GM18508 (cell line): ENCODE measurements around the gene FAM240B.

ENCODE experiments used
- ATAC-seq: cut with Tn5 transposase; IDR thresholded peaks from one replicate; pipeline ENCODE4 v1.9.1; 2021; ENCODE audit warnings: moderate number of reproducible peaks; ENCODE audit not compliant: insufficient read depth, unreplicated experiment

The FAM240B gene

DNA sequence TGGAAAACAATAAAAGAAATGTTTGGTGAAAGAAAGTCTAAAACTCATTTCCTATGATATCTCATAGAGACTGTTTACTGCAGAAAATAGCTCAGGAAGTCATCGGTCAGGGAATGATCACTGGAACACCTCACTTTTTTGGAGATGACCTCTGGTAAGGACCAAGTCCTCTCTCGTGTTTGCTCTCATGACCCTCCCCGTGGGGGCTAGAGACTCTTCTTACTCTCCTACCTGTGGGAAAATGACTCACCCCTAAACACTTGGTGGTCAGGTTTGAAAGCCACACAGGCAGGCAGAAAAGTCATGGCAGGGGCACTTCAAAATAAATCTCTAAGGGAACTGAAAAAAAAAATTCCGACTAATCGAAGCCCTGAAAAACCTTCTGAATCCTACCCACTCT, 48.2 kb downstream of the FAM240B start:
- ATAC-seq, result no peak

DNA sequence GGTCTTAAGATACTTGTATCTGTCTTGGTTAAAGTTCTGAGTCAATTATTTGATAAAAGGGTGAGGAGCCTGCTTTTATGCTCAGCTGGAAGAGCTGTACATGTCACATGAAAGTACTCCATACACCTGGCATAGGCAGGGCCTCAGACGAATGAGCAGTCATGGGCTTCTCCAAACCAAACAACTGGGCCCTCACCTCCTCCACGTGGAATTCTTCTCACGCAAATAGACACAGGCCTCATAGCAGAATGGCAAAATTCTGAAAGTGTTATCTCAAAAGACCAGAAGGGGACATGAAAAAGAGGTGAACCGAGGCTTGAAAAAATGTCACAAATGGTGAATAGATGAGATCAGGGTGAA, 48.6 kb downstream of the FAM240B start:
- ATAC-seq, result no peak

DNA sequence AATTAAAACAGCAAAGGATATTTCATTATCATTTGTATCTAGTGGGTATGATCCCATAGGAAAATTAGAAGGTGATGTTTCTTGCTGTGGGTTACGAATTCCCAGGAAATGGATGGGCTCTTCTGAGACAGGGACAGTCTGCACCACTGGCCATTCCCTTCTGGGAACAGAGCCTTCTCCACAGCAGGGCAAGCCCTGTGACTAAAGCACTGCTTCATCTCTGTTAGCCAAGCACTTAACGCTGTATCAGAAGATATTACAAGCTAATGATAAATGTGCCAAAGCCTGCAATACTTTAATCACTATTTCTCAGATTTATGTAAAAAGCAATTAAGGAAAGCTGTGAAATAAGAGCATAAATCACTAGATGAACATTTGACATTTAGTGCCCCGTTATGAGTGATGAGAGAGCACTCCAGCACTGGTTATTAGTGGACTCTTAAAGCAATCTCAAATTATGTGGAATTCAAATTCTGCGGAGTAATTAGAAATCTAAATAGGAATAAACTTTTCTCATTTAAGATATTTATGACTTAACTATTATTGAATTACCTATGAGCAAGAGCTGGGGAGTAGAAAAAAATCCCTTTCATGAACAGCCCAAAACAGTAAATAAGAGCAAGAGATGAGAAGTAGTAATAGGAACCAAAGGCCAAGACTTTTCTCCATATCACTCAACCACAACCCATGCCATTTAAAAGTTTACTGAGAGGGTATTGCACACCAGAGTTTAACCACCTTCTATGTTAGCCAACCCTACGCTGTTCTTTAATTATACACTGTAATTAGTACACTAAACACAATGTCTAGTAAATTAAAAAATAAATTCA, 49.2 kb downstream of the FAM240B start:
- ATAC-seq, result no peak

DNA sequence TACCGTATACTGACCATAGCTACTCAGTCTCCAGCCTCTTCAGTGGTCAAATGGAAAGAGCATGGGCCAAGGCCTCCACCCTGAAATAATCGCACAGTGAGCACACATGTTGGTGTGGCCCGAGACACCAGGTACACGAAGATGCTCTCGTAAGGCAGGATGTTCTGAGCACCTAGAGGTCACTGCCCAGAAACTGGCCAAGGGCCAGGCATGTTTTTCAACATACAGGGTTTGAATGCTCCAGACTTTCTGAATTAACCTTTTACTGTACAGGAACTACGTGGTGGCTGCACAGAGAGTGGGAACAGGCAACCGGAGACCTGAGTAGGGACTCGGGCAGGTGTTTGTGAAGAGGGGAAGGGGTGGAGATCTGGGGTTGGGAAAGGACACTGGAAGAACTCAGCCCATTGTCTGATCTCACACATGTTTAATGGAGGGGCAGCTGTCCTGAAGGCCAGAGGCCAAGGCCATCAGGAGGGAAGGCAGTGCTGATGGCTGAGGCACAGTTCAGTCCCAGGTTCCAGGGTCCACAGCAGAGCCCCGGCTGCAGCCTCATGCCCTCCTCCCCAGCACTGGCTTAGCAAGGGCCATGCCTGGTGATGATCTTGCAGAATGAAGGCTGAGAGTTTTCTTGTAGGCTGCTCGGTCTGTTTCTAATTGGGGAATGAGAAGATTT, 51.0 kb downstream of the FAM240B start:
- no peak for ATAC-seq

DNA sequence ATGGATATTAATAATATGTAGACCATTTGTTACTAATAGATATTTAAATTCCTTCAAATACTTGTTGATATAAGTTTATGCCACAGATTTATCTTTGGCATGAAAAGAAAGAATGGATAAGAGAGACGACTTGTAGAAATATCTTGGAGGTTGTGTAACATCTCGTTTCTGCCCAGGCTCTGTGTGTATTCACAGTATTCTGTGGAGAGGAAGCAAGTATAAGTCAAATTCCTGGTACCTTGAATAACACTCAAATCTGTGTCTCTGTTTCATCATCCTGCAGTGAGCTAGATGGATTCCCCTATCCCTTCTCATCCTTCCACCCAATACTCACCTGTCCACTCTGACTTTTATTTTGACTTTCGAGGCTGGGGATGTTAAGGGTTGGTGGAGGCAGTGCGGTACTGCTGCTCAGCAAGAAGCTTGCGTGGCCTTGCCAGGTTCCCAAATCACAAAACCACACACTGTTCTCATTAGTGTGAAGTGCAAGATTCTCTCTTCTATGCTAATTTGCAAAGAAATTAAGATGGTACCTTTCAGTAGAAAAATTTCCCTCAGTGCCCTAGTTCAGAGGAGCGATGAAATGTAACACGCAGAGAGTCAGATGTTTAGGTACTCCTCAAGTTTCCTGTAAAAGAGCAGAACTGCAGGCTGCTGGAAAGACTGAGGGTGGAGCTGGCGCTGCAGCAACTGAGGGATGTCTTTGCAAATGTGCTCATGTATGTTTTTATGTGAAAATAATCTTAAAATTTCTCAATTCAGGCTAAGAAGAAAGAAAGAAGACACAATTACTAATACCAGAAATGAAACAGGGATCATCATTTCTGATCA, 57.0 kb downstream of the FAM240B start:
- ATAC-seq, result no peak

DNA sequence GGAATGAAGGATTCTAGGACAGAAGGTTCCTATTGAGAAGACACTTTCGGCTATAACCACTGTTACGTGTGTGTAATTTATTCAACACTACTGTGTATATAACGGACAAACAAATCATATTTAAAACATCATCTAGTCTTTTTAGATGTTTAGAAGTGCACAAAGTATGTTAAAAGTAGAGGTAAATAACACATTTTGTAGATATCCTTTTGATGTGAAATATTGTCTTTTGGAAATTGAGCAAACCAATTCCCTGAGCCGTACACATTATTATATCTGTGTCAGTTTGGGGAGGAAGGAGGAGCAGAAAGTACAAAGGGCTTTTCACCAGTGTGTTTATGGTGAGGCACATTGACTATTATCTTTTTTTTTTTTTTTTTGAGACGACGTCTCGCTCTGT, 60.4 kb downstream of the FAM240B start:
- ATAC-seq, result no peak

DNA sequence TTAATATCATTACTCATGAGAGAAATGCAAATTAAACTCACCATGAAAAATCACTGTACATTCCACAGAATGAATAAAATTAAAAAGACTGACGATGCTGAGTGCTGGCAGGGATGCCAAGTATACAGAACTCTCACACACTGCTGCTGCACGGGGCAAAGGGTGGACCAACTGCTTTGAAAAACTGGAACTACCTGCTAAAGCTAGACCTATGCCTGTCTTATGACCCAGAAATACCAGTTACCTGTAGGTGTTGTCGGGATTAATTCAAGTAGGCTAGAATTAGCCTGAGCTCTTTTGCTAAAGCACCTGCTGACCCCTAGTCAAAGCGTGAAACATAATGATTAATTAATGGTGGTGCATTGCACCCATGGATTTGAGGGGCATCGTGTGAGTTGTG, 63.0 kb downstream of the FAM240B start:
- ATAC-seq, result no peak

DNA sequence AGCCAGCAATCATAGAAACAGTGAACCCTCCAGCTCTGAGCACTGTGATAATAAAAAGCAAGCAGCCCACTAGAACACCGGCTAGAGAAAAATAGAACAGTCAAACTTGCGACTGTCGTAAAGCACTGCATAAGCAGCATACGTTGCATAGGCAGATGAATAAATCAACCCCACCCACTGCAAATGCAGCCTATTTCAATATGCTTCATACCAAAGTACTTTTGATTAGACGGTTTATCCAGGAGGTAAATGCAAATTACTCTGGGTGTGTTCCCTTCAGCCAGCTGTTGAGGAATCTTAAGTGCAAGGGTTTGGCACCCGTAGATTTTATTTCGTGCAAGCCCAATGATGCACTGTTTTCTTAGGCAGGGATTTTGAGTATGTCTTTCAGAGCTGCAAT, 67.4 kb downstream of the FAM240B start:
- no peak for ATAC-seq

DNA sequence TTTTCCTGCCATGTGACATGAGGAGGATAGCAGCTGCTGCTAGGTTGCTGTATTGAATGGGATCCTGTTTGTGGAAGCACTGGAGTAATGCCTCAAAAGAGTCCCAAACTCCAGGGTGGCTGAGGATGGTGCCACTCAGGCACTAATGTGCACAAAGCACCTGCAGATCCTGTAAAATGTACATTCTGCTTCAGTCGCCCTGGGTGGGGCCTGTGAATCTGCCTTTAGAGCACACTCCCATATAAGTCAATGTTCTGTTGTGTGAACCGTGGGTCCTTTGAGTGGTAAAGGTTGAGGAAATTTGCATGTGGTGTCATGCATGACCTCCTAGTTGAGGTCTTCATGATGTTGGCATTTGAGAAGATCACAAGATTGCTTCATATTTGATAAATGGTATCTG, 67.9 kb downstream of the FAM240B start:
- ATAC-seq, result no peak

DNA sequence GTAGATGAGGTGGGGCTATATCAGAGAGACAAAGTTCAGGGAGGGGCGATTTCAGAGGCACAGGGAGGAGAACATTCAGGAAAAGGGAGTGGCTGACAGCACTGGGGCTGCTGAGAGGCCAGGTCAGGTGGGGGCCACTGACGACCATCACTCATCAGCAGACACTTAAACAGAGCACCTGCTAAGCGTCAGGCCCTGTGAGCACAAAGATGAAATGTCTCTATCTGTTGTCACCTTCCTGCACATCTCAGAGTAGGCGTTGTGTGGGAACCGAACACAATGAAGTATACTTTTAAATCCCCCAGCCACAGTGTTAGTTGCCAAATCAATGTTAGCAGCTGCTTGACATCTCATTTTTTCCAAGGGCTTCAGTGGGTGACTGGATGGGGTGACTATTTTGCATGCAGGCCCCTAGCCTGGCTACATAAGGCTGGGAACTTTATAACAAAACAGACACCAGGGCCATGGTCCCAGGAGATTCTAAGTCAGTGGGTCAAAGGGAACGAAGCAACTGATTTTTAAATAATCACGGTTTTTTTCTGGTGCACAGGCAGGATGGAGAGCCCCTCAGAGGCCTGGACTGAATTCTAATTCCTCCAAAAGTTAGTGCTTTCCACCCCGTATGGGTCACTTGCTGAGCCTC, 68.4 kb downstream of the FAM240B start:
- no peak for ATAC-seq

DNA sequence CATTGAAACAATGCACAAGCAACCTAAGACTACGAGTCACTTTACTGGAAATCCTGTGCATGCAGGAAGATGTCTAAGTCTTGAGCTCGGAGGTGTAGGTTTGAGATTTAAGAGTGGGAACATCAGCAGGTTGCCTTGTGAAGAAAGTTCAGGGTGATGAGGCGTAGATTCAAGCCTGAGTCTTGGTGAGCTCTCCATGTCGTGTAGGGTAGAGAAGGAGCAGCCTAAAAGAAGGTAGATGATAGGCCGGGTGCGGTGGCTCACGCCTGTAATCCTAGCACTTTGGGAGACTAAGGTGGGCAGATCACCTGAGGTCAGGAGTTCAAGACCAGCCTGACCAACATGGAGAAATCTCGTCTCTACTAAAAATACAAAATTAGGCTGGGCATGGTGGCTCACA, 69.4 kb downstream of the FAM240B start:
- no peak for ATAC-seq

DNA sequence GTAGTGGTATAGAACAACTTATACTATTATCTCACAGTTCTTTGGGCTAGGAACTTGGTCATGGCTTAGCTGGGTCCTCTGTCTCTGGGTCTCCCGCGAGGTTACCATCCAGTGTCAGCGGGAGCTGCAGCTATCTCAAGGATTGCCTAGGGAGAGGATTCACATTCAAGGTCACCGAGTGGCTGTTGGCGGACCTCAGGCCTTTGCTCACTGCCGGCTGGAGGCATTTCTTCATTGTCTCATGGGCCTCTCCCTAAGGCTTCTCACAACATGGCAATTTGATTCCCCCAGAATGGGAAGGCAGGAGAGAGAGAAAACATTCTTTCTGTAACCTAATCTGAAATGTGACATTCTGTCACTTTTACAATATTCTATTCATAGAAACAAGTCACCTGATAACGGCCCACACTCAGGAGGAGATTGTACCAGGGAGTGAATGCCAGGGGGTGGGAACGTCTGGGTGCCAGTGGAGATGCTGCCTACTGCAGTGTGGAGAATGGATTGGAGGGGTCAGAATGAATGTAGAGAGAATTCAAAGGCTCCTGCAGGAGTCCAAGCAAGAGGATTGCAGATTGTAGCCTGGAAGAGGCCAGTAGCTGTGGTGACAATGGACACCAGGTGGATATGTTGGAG, 70.1 kb downstream of the FAM240B start:
- ATAC-seq, result no peak

DNA sequence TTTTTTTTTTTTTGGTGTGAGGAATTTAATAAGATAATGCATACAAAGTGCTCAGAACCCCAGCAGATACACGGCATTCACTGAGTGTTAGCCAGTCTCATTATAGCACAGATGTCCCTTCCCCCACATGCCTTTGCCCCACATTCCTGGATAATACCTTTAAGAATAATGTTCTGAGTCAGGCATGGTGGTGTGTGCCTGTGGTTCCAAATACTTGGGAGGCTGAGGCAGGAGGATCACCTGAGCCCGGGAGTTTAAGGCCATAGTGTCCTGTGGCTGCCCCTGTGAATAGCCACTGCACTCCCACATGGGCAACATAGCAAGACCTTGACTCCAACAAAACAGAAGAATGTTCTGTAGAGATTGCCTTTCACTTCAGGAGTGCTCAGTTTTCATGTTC, 75.3 kb downstream of the FAM240B start:
- no peak for ATAC-seq
